Measurements from ENCODE around the gene ZRANB3.

- no peak for TF ChIP-seq EZH2 (IDR thresholded peaks at IDR 0.05; ENCODE audit: insufficient read depth, poor library complexity, severe bottlenecking)
- no peak for TF ChIP-seq EZH2phosphoT487 (IDR thresholded peaks at IDR 0.05; ENCODE audit: insufficient read depth, low read depth)
Measured at GRCh38 chr2:135530313-135531230, at the start of gene ZRANB3.

All from GM23248 (cell line).